ENCODE measurements around the gene CASP14.
A peak's percentile ranks its signal among the peaks of the same experiment; 100 is the strongest.
"Not testable (repeated sequence)": the region's sequence is repeated elsewhere in the genome, so short reads cannot be mapped to it uniquely, and the experiment has no call there.

CASP14 gene

DNA sequence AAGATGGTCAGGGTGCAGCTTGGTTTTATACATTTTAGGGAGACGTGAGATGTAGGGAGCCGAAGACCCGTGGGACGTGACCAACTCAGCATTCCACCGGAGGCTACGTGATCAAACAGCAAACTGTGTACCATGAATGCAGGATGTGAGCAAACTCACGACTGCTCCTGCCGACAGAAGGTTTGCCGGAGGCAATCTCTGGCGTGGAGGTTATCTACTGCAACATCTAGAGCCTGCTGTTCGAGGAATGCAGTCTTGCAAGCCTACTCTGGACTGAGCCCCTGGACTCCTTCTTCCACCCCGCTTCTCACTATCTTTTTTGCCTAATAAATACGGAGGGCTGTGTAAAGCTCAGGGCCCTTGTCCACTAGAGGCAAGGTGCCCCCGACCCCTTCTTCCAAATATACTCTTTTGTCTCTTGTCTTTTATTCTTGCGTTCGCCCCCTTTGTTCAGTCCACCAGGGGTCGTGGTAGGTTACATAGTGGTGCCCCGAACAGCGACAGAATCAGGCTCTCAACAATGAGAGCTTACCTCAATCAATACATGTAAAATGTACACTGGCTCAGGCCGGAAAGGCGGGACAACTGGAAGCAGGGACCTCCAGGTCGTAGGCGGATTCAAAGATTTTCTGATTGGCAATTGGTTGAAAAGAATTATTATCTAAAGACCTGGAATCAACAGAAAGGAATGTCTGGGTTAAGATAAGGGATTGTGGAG, 23.8 kb downstream of the CASP14 start:
- no peak for DNase-seq (ENCODE audit: low read depth)
- H3K4me3 ChIP-seq (ENCODE audit: low read length) = no peak overlapping the region

GRCh38 chr19:15074371-15074770, 25.1 kb downstream of the CASP14 start:
- H3K4me3 ChIP-seq (ENCODE audit: low read length) = no peak overlapping the region
- no peak for TF ChIP-seq CTCF (conservative IDR thresholded peaks at IDR 0.05; ENCODE audit: low read depth, low read length)
- DNase-seq (ENCODE audit: low read depth) = no peak

More for the DNA sequence above, 23.8 kb downstream of the CASP14 start:
- TF ChIP-seq CTCF (conservative IDR thresholded peaks at IDR 0.05; ENCODE audit: low read depth, low read length) = no peak

GRCh38 chr19:15075806-15076205, 26.5 kb downstream of the CASP14 start:
- no peak overlapping the region for H3K4me3 ChIP-seq (ENCODE audit: low read length)
- TF ChIP-seq CTCF (conservative IDR thresholded peaks at IDR 0.05; ENCODE audit: low read depth, low read length) = no peak
- no peak for DNase-seq (ENCODE audit: low read depth)

DNA sequence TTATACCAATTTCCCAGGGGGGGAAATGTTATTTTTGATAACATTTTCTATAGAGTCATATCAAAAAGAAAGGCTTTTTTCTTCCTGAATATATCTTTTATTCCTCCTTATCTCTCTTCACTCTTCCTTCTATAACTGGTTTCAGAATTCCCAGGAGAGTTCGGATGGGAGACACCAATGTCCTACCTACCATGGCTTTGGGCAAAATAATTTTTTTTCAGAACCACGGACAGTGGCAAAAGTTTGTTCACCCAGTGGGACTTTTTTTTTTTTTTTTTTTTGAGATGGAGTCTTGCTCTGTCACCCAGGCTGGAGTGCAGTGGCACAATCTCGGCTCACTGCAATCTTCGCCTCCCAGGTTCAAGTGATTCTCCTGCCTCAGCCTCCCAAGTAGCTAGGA, 30.7 kb downstream of the CASP14 start:
- H3K4me3 ChIP-seq (ENCODE audit: low read length); DNase-seq (ENCODE audit: low read depth): not testable (repeated sequence)

DNA sequence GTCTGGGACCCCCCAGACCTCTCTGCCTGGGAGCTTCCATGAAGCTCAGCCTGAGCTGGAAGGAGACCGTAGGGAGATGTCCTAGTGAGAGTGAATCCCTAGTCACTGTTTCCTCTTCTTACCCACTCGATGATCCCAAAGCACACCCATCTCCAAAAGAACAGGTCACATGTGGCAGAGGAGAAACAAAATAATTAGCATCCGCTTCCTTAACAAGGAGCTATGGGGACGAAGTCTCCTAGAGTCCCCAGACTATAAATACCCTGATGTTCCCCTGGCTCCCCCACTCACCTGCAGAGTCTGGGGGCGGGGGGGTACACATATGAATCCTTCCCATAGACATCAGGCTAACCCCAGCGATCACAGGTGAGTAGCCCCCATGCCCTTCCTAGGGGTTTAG, 32.6 kb downstream of the CASP14 start, which contains the start of gene OR1I1:
OR1I1 (plus strand) TSS at position 301 of the 400 bp plus-strand sequence. CDS start 4,855 bp downstream, outside the sequence.
- H3K4me3 ChIP-seq (ENCODE audit: low read length) = no peak within 1 kb of the TSS
- no peak for DNase-seq (ENCODE audit: low read depth)
- TF ChIP-seq CTCF (conservative IDR thresholded peaks at IDR 0.05; ENCODE audit: low read depth, low read length) = no peak

DNA sequence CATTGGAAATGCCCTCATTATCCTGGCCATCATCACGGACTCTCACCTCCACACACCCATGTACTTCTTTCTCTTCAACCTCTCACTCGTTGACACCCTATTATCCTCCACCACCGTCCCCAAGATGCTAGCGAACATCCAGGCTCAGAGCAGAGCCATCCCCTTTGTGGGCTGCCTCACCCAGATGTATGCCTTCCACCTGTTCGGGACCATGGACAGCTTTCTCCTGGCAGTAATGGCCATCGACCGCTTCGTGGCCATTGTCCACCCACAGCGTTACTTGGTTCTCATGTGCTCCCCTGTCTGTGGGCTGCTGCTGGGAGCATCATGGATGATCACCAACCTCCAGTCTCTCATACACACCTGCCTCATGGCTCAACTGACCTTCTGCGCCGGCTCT, 37.9 kb downstream of the CASP14 start:
- no peak overlapping the region for H3K4me3 ChIP-seq (ENCODE audit: low read length)
- TF ChIP-seq CTCF (conservative IDR thresholded peaks at IDR 0.05; ENCODE audit: low read depth, low read length) = no peak
- DNase-seq (ENCODE audit: low read depth) = no peak

DNA sequence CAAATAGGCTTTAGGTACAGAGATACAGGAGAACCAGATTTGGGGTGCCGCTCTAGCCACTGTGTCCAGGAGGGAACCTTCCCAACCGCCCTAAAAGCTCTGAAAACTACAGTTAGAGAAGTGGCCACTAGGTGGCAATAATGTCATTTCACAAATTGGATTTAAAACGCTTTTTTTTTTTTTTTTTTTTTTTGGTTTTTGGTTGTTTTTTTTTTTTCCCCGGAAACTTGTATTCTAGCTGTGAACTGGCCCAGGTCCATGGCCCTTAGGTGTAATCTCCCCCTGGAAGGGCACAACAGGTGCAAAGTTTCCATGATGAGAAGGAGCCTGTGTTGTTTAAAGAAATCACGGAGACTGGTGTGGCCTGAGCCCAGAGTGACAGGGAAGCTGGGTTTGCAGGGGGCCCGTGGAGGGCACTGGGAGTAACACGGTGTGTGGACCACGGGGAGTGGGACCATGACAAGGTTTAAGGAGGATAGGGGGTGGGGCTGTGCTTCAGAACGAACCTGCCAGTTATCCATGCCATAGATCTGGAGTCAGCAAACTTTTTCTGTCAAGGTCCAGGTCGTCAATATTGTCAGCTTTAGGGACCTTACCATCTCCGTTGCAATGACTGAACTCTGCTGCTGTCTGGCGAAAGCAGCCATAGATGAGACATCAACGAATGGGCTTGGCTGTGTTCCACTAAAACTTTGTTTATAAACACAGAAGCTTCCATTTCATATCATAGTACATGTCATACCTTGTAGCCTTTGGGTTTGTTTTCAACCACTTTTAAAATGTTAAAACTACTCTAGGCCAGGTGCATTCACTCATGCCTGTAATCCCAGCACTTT, 42.9 kb downstream of the CASP14 start:
- no peak overlapping the region for H3K4me3 ChIP-seq (ENCODE audit: low read length)
- DNase-seq (ENCODE audit: low read depth) = no peak
- TF ChIP-seq CTCF (conservative IDR thresholded peaks at IDR 0.05; ENCODE audit: low read depth, low read length) = peak; percentile 62

Measured in retinal pigment epithelial cell (primary cell).